ENCODE results near the gene TMEM233.
"Not testable (repeated sequence)": the region's sequence is repeated elsewhere in the genome, so short reads cannot be mapped to it uniquely, and the experiment has no call there.

The TMEM233 gene

GRCh38 chr12:119657001-119657400 is 63.4 kb downstream of the TMEM233 start:
- in situ Hi-C loops (cut with HindIII; ENCODE audit: low sequenced_read_pairs): not testable (repeated sequence)

- in situ Hi-C loops (cut with HindIII; ENCODE audit: low sequenced_read_pairs): not testable (repeated sequence)
These were observed 64.6 kb downstream of the TMEM233 start for GRCh38 chr12:119658166-119658565.

GRCh38 chr12:119659289-119659897 is 65.8 kb downstream of the TMEM233 start:
- in situ Hi-C loops (cut with HindIII; ENCODE audit: low sequenced_read_pairs): no loop called here

- in situ Hi-C loops (cut with HindIII; ENCODE audit: low sequenced_read_pairs): no loop called here
These were observed 66.5 kb downstream of the TMEM233 start for GRCh38 chr12:119660076-119660475.

GRCh38 chr12:119661882-119662281 is 68.3 kb downstream of the TMEM233 start:
- in situ Hi-C loops (cut with HindIII; ENCODE audit: low sequenced_read_pairs): no loop called here

- in situ Hi-C loops (cut with HindIII; ENCODE audit: low sequenced_read_pairs): no loop called here
These were observed 71.1 kb downstream of the TMEM233 start for GRCh38 chr12:119664642-119665041.

- in situ Hi-C loops (cut with HindIII; ENCODE audit: low sequenced_read_pairs): no loop called here
These were observed 71.8 kb downstream of the TMEM233 start for GRCh38 chr12:119665164-119665929.

GRCh38 chr12:119666226-119666795 is 72.7 kb downstream of the TMEM233 start:
- in situ Hi-C loops (cut with HindIII; ENCODE audit: low sequenced_read_pairs): no loop called here

- in situ Hi-C loops (cut with HindIII; ENCODE audit: low sequenced_read_pairs): no loop called here
These were observed 73.5 kb downstream of the TMEM233 start for GRCh38 chr12:119666900-119667576.

- in situ Hi-C loops (cut with HindIII; ENCODE audit: low sequenced_read_pairs): no loop called here
These were observed 74.2 kb downstream of the TMEM233 start, which contains the start of gene PRKAB1 for GRCh38 chr12:119667577-119668323. Gene PRKAB1, plus strand, starts transcription at chr12:119668133. Its CDS starts 112 bp downstream, at chr12:119668245.

- in situ Hi-C loops (cut with HindIII; ENCODE audit: low sequenced_read_pairs): no loop called here
These were observed 74.8 kb downstream of the TMEM233 start for GRCh38 chr12:119668324-119668841.

- in situ Hi-C loops (cut with HindIII; ENCODE audit: low sequenced_read_pairs): no loop called here
These were observed 76.3 kb downstream of the TMEM233 start for GRCh38 chr12:119669744-119670472.

- in situ Hi-C loops (cut with HindIII; ENCODE audit: low sequenced_read_pairs): no loop called here
These were observed 77.5 kb downstream of the TMEM233 start for GRCh38 chr12:119671070-119671469.

GRCh38 chr12:119672194-119672593 is 78.6 kb downstream of the TMEM233 start:
- in situ Hi-C loops (cut with HindIII; ENCODE audit: low sequenced_read_pairs): no loop called here

GRCh38 chr12:119673634-119674033 is 80.1 kb downstream of the TMEM233 start:
- in situ Hi-C loops (cut with HindIII; ENCODE audit: low sequenced_read_pairs): no loop called here

GRCh38 chr12:119674560-119674959 is 81.0 kb downstream of the TMEM233 start:
- in situ Hi-C loops (cut with HindIII; ENCODE audit: low sequenced_read_pairs): no loop called here

- in situ Hi-C loops (cut with HindIII; ENCODE audit: low sequenced_read_pairs): no loop called here
These were observed 82.4 kb downstream of the TMEM233 start for GRCh38 chr12:119676022-119676421.

GRCh38 chr12:119676573-119676972 is 83.0 kb downstream of the TMEM233 start:
- in situ Hi-C loops (cut with HindIII; ENCODE audit: low sequenced_read_pairs): no loop called here

GRCh38 chr12:119678459-119678858 is 84.9 kb downstream of the TMEM233 start:
- in situ Hi-C loops (cut with HindIII; ENCODE audit: low sequenced_read_pairs): no loop called here

- in situ Hi-C loops (cut with HindIII; ENCODE audit: low sequenced_read_pairs): no loop called here
These were observed 85.5 kb downstream of the TMEM233 start for GRCh38 chr12:119679081-119679480.

Data from endothelial cell of hepatic sinusoid (primary cell).